ENCODE data around the gene IRX5.

IRX5 gene

DNA sequence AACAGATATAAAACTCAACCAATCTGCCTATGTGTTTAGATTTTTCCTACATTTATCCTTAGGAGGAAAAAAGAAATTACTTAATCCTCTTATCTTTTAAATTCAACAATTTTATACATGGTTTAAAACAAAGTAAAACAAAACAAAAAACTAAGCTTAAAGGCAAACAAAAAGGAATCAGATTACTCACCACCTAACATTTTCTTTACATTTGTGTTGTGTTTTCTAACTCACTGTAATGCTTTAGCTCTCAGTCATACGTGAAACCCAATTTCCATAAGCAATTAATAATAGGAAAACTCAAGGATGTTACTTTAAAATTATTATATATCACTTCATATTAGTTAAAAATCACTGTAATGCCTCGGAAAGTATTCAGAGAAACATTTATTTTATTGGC lies 6.7 kb upstream of the IRX5 start:
- H3K4me3 ChIP-seq (ENCODE audit: low read length), result no peak overlapping the region
- TF ChIP-seq, protein P1, sequence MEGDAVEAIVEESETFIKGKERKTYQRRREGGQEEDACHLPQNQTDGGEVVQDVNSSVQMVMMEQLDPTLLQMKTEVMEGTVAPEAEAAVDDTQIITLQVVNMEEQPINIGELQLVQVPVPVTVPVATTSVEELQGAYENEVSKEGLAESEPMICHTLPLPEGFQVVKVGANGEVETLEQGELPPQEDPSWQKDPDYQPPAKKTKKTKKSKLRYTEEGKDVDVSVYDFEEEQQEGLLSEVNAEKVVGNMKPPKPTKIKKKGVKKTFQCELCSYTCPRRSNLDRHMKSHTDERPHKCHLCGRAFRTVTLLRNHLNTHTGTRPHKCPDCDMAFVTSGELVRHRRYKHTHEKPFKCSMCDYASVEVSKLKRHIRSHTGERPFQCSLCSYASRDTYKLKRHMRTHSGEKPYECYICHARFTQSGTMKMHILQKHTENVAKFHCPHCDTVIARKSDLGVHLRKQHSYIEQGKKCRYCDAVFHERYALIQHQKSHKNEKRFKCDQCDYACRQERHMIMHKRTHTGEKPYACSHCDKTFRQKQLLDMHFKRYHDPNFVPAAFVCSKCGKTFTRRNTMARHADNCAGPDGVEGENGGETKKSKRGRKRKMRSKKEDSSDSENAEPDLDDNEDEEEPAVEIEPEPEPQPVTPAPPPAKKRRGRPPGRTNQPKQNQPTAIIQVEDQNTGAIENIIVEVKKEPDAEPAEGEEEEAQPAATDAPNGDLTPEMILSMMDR (conservative IDR thresholded peaks at IDR 0.05; ENCODE audit: low read depth, low read length), result no peak
- DNase-seq (ENCODE audit: low read depth), result no peak

DNA sequence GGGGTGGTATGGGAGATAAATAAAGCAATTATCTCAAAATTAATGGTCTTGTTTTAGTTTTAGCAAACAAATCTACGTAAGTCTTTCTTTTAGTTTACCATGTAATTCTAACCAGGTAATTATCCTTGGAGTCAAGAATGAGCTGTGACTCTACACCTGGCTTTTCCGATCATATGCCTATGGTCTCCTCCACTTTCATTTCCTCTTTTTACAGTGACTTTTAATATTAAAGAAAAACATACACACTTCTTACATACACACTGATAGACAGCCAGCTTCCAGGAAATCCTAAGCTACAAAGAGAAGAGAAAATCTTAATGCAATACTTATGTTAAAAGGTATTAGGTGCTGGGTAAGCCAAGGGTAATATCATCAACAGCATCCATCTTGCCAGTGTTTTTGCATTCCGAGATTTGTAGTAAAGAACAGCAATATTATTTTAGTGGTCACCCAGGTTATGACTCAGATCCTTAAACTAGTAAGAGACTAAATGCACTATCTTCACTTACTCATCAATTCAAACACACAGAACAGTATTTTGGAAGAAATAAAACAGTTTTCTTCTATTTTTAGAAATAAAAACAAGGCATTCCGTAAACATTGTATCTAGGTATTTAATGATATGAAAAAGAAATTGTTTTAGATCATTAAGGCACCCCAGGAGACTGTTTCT lies 4.4 kb upstream of the IRX5 start:
- DNase-seq (ENCODE audit: low read depth), result no peak
- TF ChIP-seq, protein P1 (conservative IDR thresholded peaks at IDR 0.05; ENCODE audit: low read depth, low read length), result no peak
- no peak overlapping the region for H3K4me3 ChIP-seq (ENCODE audit: low read length)

DNA sequence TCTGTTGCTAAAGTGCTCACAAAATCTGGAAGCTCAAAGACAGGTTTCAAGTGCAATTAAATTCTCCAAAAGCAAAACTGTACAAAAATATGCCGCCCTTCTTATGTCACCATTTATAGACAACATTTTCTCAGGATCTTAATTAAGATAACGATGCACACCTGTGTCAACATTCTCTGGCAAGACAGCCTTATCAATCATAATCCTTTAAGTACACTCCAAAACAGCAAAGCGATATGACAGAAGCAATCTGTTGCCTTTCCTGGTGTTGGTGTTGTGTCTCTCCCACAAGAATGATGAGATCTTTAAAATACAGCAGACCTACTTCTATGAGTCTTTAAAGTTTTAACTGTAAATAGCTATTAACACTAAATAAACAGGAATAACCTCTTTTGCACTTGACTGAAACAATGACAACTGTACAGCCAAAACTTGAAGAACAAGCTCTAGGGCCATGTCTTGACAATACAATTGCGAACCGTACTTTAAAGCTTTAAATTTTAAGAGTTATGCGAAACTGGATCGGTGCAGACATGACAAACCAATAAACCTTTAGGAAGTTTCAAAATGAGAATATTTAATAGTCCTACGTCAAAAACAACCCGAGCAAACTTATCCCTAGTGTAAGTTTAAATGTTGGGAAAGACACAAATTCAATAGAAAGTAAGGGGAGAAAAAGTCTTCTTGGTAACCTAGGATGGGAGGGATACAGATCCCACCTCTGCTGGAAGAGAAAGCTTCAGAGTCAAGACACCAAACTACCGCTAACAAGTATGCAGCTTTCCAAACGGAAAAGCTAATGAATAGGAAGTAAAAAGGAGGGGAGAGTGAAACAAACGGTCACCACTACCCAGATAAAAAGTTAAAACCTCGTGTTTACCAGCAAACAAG lies 3.3 kb upstream of the IRX5 start:
- TF ChIP-seq, protein P1 (conservative IDR thresholded peaks at IDR 0.05; ENCODE audit: low read depth, low read length), result no peak
- no peak for DNase-seq (ENCODE audit: low read depth)
- peak overlapping the region; percentile 62 for H3K4me3 ChIP-seq (ENCODE audit: low read length)

DNA sequence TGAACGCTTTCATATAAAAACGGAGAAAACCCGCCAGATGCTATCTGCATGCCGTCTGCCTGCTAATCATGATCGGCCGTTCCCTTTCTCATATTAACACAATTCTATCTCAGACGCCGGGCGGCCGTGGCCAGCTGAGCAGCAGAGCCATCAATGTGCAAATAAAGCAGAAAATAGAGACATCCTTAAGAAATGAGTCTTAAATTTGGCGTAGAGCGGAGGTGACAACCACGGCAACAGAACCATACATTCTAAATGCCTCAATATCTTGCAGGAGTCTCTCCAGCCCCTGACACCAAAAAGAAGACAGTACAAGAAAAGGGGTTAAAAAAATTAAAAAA lies 2.7 kb upstream of the IRX5 start:
- TF ChIP-seq, protein P1 (conservative IDR thresholded peaks at IDR 0.05; ENCODE audit: low read depth, low read length), result no peak
- no peak for DNase-seq (ENCODE audit: low read depth)
- peak overlapping the region; percentile 62 for H3K4me3 ChIP-seq (ENCODE audit: low read length)

DNA sequence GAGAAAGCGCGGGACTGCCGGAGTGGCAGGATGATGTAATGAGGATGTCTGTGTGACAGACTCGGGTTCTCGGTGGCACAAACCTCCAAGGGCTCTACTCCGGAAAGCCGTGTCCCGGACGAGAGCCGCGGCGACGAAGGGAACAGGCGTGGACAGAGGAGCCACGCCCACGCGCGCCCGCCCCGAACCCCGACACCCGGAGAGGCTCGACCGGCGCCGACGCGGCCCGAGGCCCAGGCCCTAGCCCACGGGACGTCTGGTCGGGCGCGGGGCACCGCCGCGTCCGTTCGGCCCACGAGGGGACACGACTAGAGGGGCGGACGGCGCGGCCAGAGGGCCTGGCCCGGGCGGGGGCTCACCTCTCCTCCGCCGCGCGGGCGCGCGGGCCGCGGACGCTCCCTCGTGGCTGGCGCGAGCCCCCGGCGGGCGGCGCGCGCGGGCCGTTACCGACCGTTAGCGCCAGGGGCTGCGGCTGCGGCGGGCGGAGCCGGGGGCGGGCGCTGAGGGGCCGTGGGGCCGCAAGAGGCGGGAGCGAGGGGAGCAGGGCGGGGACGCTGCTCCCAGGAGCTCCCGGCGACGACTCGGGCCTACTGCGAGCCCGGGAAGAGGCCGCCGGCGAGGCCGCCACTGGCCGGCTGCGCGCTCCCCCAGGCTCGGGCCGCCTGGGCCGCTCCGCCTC lies 2.1 kb upstream of the IRX5 start:
- no peak for DNase-seq (ENCODE audit: low read depth)
- H3K4me3 ChIP-seq (ENCODE audit: low read length), result peak overlapping the region; percentile 67
- TF ChIP-seq, protein P1 (conservative IDR thresholded peaks at IDR 0.05; ENCODE audit: low read depth, low read length), result no peak

DNA sequence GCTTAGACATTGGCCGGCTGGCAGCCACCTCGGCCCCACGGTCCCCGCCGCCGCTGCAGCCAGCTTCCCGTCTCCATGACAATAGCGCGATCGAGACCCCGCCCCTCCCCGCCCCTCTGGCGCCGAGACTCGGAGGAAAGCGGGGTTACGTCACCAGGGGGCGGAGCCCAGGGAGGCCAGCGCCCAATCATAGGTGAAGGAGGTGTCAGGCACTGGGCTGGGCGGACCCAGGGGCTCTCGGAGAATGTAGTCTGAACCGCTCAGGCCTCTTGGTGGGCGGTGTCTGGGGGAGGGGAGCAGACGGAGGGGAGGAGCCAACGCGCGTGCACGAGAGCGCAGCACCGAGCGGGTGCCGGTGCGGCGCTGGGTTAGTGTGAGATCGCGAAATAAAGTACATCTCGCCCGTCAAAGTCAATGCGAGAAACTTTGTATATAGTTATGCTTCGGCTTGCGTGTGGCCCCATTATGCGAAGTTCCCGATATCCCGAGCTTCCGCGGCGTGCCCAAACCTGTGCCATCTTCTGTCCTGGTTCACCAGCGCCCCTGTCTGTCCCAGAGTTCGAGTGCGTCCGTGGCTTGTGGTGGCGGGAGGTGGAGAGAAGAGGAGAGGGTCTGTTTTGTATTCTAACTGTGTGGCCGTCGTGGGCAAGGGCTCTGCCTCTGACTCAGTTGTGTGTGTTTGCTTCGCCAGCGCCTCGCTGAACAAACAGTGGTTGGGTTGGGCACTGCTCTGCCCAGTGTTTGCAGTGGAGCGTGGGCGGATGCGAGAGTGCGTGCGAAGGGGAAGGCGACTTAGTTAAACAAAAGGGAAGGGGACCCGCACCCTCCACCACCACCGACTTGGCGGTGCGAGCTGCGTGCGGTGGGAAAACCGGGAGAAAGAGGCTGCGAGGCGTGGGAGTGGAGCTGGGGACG lies 1.3 kb upstream of the IRX5 start:
- TF ChIP-seq, protein P1 (conservative IDR thresholded peaks at IDR 0.05; ENCODE audit: low read depth, low read length), result no peak
- H3K4me3 ChIP-seq (ENCODE audit: low read length), result peak overlapping the region; percentile 67
- DNase-seq (ENCODE audit: low read depth), result peak; percentile 94

Data from retinal pigment epithelial cell (primary cell).